ENCODE measurements around the gene RNF40. TPM values are rescaled to one million over a fixed set of nuclear protein-coding genes. Genes with fewer than 3 reads are reported as not detected.

Gene RNF40
- total RNA-seq, 1 experiment from 2014 or later: 57.9 TPM

- H3K9ac ChIP-seq (ENCODE audit: low read length): peak overlapping the region; percentile 74
- H3K36me3 ChIP-seq (ENCODE audit: insufficient read depth, low read length): no peaks in the 10 kb centered on the region
- peak overlapping the region; percentile 74 for H3K4me2 ChIP-seq (ENCODE audit: low read depth, low read length, poor library complexity, severe bottlenecking)
- H3K27ac ChIP-seq (ENCODE audit: low read length): no peak overlapping the region
- no peaks in the 10 kb centered on the region for H3K9me2 ChIP-seq (replicated peaks; ENCODE audit: insufficient read depth, low read length)
- no peaks in the 10 kb centered on the region for H3K9me3 ChIP-seq (ENCODE audit: low read length)
- no peak for DNase-seq
- no peaks in the 10 kb centered on the region for H3K27me3 ChIP-seq (ENCODE audit: low read length)
- H2AFZ ChIP-seq (ENCODE audit: low read length): no peak overlapping the region
- peaks cover 9% of the 10 kb centered on the region for H3K79me2 ChIP-seq (ENCODE audit: low read length)
- H3K4me1 ChIP-seq (ENCODE audit: low read length): peaks cover 11% of the 10 kb centered on the region
- H4K20me1 ChIP-seq (ENCODE audit: insufficient read depth, low read depth, low read length): no peaks in the 10 kb centered on the region
- peak overlapping the region; percentile 74 for H3K4me3 ChIP-seq (ENCODE audit: low read length)
These were observed 23.3 kb downstream of the RNF40 start for GRCh38 chr16:30785126-30786106.

DNA sequence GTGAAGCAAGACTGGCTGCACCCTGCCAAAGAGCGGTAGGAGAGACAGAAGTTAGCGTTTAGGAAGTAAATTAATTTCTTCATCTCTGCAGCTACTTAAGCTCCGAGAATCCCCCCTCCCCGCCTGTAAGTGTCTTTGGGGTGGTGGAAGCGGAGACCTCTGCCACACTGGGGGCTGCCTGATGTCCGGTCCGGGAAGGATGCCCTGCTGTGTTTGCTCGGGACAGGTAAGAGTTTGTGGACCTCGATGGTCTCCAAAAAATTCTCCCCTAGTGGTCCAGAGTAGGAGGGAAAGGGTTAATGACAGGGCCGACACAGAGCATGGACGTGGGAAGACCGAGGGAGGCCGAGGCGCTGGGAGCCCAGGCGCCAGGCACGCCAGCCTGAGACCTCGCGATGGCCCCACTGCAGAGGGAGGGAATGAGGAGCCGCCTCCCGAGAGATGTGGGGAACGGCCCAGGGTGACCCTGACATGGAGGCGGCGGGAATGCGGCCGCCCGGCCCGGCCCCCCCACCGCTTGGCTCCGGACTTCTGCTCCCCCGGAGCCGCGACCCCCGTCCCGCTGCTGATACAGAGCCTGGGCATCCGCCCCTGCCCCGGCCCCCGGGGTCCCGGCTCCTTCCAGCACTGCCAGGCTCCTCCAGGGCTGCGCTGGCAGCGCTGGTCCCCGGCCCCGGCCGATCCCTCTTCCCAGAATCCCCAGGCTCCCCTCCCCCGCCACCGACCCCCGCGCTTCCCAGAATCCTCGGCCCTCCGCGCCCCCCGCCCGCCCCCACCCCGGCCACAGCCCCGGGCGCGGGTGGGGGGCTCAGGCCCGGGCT is 24.2 kb downstream of the RNF40 start:
- peak overlapping the region; percentile 74 for H3K9ac ChIP-seq (ENCODE audit: low read length)
- no peaks in the 10 kb centered on the region for H4K20me1 ChIP-seq (ENCODE audit: insufficient read depth, low read depth, low read length)
- H3K27ac ChIP-seq (ENCODE audit: low read length): no peak overlapping the region
- no peaks in the 10 kb centered on the region for H3K36me3 ChIP-seq (ENCODE audit: insufficient read depth, low read length)
- H3K9me3 ChIP-seq (ENCODE audit: low read length): no peaks in the 10 kb centered on the region
- H3K9me2 ChIP-seq (replicated peaks; ENCODE audit: insufficient read depth, low read length): no peaks in the 10 kb centered on the region
- H3K4me1 ChIP-seq (ENCODE audit: low read length): peaks cover 11% of the 10 kb centered on the region
- H3K4me2 ChIP-seq (ENCODE audit: low read depth, low read length, poor library complexity, severe bottlenecking): peak overlapping the region; percentile 74
- no peak for DNase-seq
- H3K4me3 ChIP-seq (ENCODE audit: low read length): peak overlapping the region; percentile 74
- H2AFZ ChIP-seq (ENCODE audit: low read length): no peak overlapping the region
- no peaks in the 10 kb centered on the region for H3K27me3 ChIP-seq (ENCODE audit: low read length)
- peaks cover 9% of the 10 kb centered on the region for H3K79me2 ChIP-seq (ENCODE audit: low read length)

GRCh38 chr16:30786936-30787612 is 25.0 kb downstream of the RNF40 start, which contains the start of gene ZNF629:
Gene ZNF629, minus strand, starts transcription at chr16:30787205. Its CDS starts 2,723 bp downstream, at chr16:30784482.
- H3K9me2 ChIP-seq (replicated peaks; ENCODE audit: insufficient read depth, low read length): no peaks in the 10 kb centered on the region
- peak within 1 kb of the TSS; percentile 74 for H3K4me2 ChIP-seq (ENCODE audit: low read depth, low read length, poor library complexity, severe bottlenecking)
- peak within 1 kb of the TSS; percentile 74 for H3K4me3 ChIP-seq (ENCODE audit: low read length)
- H3K79me2 ChIP-seq (ENCODE audit: low read length): peaks cover 9% of the 10 kb centered on the region
- DNase-seq: peak; percentile 74
- peak within 1 kb of the TSS; percentile 75; the same call in 1 of the 2 replicates for H2AFZ ChIP-seq (ENCODE audit: low read length)
- H4K20me1 ChIP-seq (ENCODE audit: insufficient read depth, low read depth, low read length): no peaks in the 10 kb centered on the region
- peaks cover 11% of the 10 kb centered on the region for H3K4me1 ChIP-seq (ENCODE audit: low read length)
- H3K27ac ChIP-seq (ENCODE audit: low read length): no peak within 1 kb of the TSS
- H3K27me3 ChIP-seq (ENCODE audit: low read length): no peaks in the 10 kb centered on the region
- H3K9me3 ChIP-seq (ENCODE audit: low read length): no peaks in the 10 kb centered on the region
- H3K9ac ChIP-seq (ENCODE audit: low read length): peak within 1 kb of the TSS; percentile 74
- H3K36me3 ChIP-seq (ENCODE audit: insufficient read depth, low read length): no peaks in the 10 kb centered on the region

DNA sequence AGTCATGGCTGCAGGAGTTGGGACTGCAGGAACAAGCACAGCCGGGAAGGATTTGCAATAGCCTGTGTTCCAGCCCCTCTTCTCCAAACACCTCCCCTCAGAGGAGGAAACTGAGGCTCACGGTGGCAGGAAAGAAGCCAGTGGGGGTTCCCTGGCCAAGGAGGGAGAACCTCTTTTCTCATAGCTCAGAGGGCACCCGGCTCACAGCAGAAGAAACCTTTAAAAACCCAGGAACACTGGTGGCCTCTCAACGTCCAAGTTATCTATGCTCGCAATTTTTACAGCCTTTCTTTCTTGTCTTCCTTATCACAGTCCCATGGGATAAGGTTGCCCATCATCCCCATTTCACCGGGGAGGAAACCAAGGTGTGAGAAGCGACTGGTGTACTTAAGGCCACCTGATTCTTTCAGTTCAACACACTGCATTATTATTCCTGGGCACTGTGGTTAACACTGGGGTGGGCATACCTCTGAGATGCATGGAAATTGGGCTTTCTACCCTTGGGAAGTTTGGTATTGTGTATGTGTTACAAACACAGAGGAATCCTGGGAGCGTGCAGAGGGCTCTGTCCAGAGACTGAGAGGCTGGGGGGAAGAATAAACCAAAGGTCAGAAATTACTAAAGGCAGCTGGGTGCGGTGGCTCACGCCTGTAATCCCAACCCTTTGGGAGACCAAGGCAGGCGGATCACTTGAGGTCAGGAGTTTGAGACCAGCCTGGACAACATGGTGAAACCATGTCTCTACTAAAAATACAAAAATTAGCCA is 25.7 kb downstream of the RNF40 start:
- Histone ChIP-seq H3K9ac (ENCODE audit: low read length) (peak overlapping the region; percentile 74), H3K9me2 (replicated peaks; ENCODE audit: insufficient read depth, low read length) (no peaks in the 10 kb centered on the region), H3K79me2 (ENCODE audit: low read length) (peaks cover 9% of the 10 kb centered on the region), H2AFZ (ENCODE audit: low read length) (peak overlapping the region; percentile 75; the same call in 1 of the 2 replicates), H3K27me3 (ENCODE audit: low read length) (no peaks in the 10 kb centered on the region), H3K4me2 (ENCODE audit: low read depth, low read length, poor library complexity, severe bottlenecking) (peak overlapping the region; percentile 74), H3K4me1 (ENCODE audit: low read length) (peaks cover 11% of the 10 kb centered on the region), H3K27ac (ENCODE audit: low read length) (no peak overlapping the region), H3K9me3 (ENCODE audit: low read length) (no peaks in the 10 kb centered on the region), H4K20me1 (ENCODE audit: insufficient read depth, low read depth, low read length) (no peaks in the 10 kb centered on the region), H3K36me3 (ENCODE audit: insufficient read depth, low read length) (no peaks in the 10 kb centered on the region), H3K4me3 (ENCODE audit: low read length) (peak overlapping the region; percentile 74)
- DNase-seq: no peak

DNA sequence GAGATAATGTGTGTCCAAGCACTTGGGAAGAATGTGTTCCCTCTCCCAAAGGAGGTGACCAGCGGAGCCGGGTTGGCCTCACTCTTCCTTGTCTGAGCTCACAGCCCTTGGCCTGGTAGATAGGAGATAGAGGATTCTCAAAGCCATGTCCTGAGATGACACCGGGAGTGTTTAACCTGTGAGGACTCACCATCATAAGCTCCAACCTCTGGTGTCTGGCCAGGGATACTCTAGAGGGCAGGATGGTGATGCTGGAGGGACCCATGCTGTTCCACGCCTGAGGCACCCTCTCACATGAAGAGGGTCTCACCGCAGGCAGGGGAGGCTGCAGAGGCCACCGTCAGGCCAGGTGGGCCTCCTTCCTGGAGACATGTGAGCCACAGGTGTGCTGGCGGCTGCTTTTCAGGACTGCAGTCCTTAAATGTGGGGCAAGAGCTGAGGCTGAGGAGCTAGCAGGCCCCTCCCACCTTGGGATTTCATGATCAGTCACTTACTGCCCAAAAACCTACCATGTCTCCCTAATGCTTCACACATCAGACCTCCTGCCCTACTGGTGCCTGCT is 31.5 kb downstream of the RNF40 start:
- H2AFZ ChIP-seq (ENCODE audit: low read length): no peak overlapping the region
- H3K27me3 ChIP-seq (ENCODE audit: low read length): no peaks in the 10 kb centered on the region

GRCh38 chr16:30794634-30795033 is 32.5 kb downstream of the RNF40 start:
- Histone ChIP-seq H3K9me3 (ENCODE audit: low read length) (no peaks in the 10 kb centered on the region), H3K9ac (ENCODE audit: low read length) (no peak overlapping the region), H3K27ac (ENCODE audit: low read length) (no peak overlapping the region), H3K27me3 (ENCODE audit: low read length) (no peaks in the 10 kb centered on the region), H4K20me1 (ENCODE audit: insufficient read depth, low read depth, low read length) (no peaks in the 10 kb centered on the region), H3K36me3 (ENCODE audit: insufficient read depth, low read length) (no peaks in the 10 kb centered on the region), H3K79me2 (ENCODE audit: low read length) (no peaks in the 10 kb centered on the region), H3K4me2 (ENCODE audit: low read depth, low read length, poor library complexity, severe bottlenecking) (no peak overlapping the region), H3K4me1 (ENCODE audit: low read length) (no peaks in the 10 kb centered on the region), H2AFZ (ENCODE audit: low read length) (no peak overlapping the region), H3K9me2 (replicated peaks; ENCODE audit: insufficient read depth, low read length) (no peaks in the 10 kb centered on the region), H3K4me3 (ENCODE audit: low read length) (no peak overlapping the region)
- no peak for DNase-seq

More for the DNA sequence above, 31.5 kb downstream of the RNF40 start:
- no peaks in the 10 kb centered on the region for H3K36me3 ChIP-seq (ENCODE audit: insufficient read depth, low read length)
- H3K4me1 ChIP-seq (ENCODE audit: low read length): no peaks in the 10 kb centered on the region
- no peak overlapping the region for H3K4me3 ChIP-seq (ENCODE audit: low read length)
- H3K4me2 ChIP-seq (ENCODE audit: low read depth, low read length, poor library complexity, severe bottlenecking): no peak overlapping the region
- no peaks in the 10 kb centered on the region for H3K9me2 ChIP-seq (replicated peaks; ENCODE audit: insufficient read depth, low read length)
- no peak for DNase-seq
- no peak overlapping the region for H3K27ac ChIP-seq (ENCODE audit: low read length)
- H3K9me3 ChIP-seq (ENCODE audit: low read length): no peaks in the 10 kb centered on the region
- no peaks in the 10 kb centered on the region for H3K79me2 ChIP-seq (ENCODE audit: low read length)
- no peak overlapping the region for H3K9ac ChIP-seq (ENCODE audit: low read length)
- H4K20me1 ChIP-seq (ENCODE audit: insufficient read depth, low read depth, low read length): no peaks in the 10 kb centered on the region

DNA sequence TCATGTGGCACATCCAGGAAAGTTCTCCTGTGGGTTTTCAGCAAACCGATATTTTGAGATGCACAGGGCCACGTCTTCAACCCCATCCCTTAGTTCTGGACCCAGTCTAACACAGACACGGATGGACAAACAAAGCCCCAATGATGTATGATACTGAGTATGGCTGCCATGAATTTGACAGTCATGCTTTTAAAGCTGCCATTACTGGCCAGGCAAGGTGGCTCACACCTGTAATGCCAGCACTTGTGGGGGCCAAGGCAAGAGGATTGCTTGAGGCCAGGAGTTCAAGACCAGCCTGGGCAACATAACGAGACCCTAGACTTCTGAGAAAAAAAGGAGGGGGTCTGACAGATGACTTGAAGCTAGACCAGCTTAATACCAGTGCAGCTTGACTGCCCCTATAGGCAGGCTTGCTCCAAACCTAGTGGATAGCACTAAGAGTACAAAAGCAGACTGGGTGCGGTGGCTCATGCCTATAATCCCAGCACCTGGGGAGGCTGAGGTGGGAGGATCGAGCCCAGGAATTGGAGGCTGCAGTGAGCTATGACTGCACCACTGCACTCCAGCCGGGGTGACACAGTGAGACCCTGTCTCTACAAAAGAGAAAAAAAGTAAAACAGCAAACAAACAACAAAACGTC is 35.7 kb downstream of the RNF40 start:
- no peaks in the 10 kb centered on the region for H3K79me2 ChIP-seq (ENCODE audit: low read length)
- H3K27me3 ChIP-seq (ENCODE audit: low read length): no peaks in the 10 kb centered on the region
- no peaks in the 10 kb centered on the region for H3K9me3 ChIP-seq (ENCODE audit: low read length)
- DNase-seq: peak; percentile 63
- no peaks in the 10 kb centered on the region for H3K9me2 ChIP-seq (replicated peaks; ENCODE audit: insufficient read depth, low read length)
- no peaks in the 10 kb centered on the region for H3K4me1 ChIP-seq (ENCODE audit: low read length)
- no peak overlapping the region for H3K27ac ChIP-seq (ENCODE audit: low read length)
- no peak overlapping the region for H3K4me3 ChIP-seq (ENCODE audit: low read length)
- no peaks in the 10 kb centered on the region for H3K36me3 ChIP-seq (ENCODE audit: insufficient read depth, low read length)
- no peak overlapping the region for H3K4me2 ChIP-seq (ENCODE audit: low read depth, low read length, poor library complexity, severe bottlenecking)
- no peak overlapping the region for H3K9ac ChIP-seq (ENCODE audit: low read length)
- no peaks in the 10 kb centered on the region for H4K20me1 ChIP-seq (ENCODE audit: insufficient read depth, low read depth, low read length)
- no peak overlapping the region for H2AFZ ChIP-seq (ENCODE audit: low read length)
